OCI-M2 (cell line): ENCODE results near the gene TEX261.

Source experiments
- DNase-seq: peaks from one replicate; lab custom pipeline; 2025; ENCODE audit not compliant: unreplicated experiment; lab: John Stamatoyannopoulos, UW

TEX261 gene

DNA sequence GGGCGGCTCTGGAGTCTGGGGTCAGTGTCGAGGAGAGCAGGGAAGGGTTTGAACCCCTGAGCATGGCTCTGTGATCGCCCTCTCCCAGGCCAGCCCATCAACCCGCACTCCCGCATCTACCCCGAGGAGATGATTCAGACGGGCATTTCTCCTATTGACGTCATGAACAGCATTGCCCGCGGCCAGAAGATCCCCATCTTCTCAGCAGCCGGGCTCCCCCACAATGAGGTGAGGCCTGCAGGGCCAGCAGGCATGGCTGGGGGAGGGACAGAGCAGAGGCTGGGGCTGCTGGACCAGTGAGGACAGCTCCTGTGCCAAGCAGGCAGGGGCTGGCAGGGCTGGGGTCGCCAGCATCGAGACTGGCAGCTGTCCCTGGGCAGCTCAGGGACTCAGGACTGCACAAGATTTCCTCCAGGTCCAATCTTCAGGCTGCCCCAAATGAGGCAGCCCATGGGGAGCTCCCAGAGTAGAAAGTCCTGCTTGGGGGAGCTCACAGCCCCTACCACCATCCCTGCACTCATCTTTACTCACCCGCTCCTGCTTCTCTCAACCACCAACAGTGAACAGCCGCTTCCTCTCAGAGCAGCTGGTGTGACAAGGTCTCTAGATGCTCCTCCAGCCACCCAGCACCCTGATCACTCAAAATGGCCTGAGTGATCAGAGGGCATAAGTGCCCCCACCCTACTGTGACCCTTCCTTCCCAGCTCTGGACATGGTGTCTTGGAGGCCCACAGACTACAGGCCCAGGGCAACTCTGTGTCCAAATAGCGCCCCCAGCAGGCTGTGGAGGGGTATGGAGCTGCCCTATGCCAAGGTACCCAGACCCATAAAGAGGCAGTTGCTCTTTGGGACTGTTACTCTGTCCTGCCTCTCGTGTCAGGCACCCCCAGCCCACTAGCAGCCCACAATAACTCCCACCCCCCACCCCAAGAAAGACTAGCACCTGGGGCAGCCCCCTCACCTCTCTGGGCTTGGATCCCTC lies 34.5 kb downstream of the TEX261 start:
- DNase-seq: no peak

DNA sequence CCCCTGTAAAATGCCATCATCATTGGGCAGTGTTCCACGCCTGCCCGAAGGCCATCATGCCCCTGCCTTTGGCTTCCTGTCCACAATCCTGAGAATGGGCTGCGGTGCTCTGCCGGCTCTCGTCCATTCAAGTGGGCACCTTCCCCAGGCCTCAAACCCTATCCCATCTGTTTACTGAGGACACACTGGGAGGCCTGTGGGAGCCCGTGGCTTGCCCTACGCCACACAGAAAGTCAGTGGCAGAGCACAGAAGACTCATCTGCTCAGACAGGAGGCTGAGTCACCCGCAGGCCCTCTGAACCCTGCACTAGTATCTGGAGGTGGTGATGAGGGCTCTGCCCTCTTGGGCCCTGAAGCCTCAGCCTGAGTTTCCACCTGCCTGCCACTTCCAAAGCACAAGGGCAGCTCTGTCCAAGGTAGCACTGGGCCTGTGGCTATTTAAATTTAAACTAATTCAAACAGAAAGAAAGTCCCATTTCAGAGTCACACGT lies 35.4 kb downstream of the TEX261 start:
- no peak for DNase-seq

DNA sequence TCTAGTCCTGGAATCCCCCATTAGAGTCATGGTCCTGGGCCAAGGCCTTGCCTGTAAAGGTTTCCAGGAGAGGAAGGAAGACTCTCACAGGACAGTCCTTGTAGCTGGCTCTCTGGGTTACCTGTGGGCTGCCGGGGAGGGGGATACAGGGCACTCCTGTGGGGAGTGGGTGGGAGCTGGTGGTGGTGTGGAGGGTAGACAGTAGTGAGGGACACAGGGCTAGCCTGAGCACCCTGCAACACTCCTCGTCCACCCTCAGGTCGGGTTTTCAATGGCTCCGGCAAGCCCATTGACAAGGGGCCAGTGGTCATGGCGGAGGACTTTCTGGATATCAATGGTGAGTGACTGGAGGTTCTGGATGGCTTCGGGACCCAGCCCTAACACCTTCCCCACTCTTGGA lies 35.9 kb downstream of the TEX261 start:
- no peak for DNase-seq

DNA sequence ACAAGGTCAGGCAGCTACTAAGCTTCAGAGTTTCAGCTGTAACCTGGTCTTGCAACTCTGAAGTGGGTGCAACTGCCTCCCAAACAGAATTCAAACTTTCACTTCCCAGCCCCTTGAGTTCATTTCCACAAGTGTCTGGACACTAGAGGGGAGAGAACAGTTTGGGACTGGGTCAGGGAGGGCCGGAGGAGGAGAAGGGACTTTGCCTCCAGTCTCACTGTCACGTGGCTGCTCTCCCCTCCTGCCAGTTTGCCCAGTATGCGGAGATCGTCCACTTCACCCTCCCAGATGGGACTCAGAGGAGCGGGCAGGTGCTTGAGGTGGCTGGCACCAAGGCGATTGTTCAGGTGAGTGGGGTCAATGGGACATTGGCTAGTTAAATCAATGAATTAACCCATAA lies 36.9 kb downstream of the TEX261 start:
- no peak for DNase-seq

DNA sequence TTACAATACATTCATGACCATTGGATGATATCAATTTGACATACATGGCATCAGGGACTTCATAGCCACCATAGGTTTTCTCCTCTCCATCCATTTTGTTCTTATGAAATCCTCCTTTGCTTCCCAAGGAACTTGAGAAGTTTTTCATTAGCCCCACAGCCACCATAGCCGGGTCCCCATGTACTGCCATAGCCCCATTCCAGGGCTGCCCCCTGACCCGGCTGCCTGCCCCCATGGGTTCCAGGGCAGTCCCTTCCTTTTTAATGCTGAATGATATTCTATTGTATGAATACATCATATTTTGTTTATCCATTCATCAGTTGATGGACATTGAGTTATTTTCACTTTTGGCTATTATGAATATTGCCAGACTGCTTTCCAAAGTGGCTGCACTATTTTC lies 38.5 kb downstream of the TEX261 start:
- DNase-seq: no peak

DNA sequence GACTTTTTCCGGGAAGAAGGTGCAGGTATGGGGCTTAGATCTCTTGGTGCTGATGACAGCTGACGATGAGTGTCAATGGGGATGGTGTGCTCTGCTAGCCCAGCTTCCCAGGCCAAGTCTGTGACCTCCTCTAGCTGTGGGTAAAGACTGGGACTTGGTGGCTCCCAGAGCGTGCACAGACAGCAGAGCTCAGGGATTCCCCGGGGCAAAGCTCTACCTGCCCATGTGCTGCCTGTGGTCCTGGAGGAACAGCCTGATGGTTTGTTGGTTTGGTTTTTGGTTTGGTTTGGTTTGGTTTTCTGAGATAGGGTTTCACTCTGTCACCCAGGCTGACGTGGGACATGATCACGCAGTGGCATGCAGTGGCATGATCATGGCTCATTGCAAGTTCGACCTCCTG lies 39.8 kb downstream of the TEX261 start:
- no peak for DNase-seq

DNA sequence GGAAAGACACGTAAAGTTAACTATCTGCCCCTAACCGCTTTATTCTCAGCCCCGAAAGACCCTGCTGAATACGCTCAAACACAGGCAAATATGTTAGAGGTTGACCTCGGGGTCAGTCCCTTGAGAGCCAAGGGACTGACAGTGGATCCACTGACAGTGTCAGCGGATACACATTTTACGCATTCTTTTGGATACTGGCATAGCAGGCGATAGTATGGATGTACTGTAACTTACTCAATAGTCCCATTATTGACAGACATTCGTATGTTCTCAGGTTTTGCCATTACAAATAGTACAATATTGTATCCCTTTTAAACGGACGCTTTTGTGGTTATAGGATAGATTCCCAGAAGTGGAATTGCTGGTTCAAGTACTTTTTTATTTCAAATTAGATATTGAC lies 45.6 kb downstream of the TEX261 start:
- DNase-seq: no peak

DNA sequence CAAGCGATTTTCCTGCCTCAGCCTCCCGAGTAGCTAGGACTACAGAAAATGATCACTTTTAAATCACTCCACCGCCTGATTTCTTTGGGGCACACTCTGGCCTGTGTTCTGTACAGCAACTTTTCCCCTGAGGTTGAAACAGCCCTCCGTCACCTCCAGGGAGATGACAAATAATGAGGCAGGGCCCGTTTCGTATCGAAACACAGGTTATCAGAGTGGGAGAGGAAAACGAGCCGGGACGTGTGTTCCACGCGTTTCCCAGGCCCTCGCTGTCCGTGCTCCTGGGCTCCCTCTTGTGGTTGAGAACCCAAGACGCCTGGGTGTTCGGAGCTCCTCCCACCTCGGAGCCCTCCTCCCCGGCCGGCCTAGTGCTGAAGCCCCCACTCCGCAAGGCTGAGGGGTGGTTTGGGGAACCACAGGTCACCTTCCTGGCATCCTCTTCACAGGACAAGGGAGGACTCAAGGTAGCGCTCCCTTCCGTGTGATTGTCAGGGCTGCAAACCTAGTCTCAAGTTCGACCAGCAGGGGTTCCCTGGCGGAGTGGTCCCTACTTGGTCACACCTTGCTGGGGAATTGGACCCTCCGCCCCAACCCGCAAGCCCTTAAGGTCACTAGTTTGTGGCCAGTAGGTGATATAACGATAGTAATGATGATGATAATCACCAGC lies 46.2 kb downstream of the TEX261 start:
- no peak for DNase-seq

DNA sequence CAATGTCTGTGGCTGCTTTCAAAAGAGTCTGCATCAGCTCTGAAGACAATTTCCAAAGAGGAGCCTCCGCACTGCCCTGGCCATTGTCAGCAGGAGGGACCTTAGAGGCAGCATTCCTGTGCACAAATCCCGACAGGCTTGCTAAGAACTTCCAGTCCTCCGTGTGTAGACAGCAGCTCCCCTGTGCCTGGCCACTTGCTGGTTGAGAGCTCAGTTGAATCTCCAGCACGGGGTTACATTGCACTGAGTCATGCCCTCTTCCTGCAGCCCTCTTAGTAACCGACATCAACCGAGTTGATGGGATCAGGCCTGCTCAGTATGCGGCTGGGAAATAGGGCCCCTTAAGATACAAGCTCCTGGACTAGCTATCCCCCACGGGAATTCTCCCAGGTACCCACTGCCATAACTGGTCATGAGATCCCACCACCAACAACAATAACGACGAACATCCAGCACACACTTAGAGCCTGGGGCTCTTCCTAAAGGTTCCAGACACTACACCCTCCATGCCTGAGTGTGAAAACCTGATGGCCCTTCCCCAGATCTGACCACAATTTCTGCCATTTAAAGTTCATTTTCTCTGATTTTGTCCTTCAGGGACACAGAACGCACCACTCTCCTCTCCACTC lies 47.0 kb downstream of the TEX261 start:
- no peak for DNase-seq

DNA sequence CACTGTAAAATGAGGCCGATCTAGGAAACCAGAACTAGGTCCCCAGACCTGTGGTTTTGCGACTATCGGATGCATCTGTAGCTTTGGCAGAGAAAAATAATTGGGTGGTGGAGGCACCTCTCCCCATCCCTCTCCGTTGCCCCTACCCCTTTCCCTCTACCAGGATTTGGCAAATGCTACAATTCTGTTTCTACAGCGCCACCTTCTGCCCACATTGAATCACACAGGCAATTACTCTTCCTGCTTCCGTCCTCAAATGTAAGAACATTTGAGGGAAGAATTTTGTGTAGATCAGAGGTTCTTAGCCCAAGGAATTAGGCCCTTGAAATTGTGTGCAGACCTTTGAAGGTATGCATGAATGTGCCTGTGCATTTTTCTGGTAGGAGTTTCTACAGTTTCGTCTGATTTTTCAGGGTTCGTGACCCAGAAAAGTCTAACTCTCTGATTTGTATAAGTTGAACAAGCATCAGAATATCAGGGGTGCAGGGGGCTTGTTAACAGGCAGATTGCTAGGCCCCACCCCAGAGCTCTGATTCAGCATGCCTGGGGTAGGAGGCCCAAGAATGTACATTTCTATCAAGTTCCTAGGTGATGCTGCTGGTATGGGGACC lies 47.7 kb downstream of the TEX261 start:
- no peak for DNase-seq

DNA sequence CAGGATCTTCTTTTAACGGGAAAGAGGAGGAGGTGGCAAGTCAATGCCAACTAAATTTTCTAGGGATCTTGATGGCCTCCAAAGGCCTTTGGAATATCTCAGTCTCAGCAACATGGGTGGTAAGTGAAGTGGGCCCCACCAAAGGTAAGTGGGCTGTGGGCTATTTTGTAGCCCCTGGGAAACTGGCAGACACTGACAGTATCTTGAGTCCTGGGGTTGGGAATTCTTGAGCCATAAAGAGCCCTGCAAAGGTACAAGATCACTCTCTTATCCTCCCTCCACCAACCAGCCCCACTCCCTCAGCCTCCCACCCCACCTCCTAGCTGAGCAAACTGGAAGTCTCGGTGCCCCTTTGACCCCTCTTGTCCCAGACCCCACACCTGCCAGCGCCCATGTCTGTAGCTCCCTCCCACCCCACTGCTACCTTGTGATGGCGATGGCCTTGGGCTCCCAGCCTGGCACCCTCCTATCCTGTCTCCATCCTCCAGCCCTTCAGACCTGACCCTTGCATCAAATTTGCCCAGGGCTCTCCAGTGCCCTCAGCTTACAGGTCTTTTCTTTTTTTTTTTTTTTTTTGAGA lies 50.5 kb downstream of the TEX261 start:
- DNase-seq: no peak

DNA sequence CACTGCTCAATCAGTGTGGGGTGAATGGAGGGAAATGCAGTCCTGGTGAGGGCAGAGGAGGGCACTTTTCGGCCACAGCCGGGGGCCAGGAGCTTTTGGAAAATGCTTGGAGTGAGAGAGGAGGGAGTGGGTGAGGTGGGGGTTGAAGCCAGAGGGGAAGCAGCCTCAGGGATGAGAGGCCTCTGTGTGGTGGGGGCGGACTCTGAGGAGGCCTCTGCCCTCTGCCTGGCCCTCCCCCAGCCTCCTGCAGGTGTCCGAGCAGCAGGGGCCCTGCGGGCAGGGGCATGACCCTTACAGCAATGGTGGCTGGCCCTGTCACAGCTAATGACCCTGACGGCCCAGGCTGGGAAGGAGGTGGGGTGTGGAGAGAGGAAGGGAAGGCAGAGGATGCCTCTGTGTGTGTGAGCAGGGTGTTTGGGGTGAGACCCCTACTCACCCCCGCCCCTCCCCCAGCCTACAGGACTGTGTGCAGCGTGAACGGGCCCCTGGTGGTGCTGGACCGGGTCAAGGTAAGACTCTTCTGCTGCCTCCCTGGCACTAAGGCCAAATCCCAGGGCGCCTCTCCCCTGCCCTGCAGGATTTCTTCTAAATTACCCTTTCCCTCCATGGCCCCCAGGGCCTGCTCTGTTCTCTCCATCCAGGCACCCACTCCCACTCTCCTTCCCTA lies 51.3 kb downstream of the TEX261 start:
- no peak for DNase-seq

DNA sequence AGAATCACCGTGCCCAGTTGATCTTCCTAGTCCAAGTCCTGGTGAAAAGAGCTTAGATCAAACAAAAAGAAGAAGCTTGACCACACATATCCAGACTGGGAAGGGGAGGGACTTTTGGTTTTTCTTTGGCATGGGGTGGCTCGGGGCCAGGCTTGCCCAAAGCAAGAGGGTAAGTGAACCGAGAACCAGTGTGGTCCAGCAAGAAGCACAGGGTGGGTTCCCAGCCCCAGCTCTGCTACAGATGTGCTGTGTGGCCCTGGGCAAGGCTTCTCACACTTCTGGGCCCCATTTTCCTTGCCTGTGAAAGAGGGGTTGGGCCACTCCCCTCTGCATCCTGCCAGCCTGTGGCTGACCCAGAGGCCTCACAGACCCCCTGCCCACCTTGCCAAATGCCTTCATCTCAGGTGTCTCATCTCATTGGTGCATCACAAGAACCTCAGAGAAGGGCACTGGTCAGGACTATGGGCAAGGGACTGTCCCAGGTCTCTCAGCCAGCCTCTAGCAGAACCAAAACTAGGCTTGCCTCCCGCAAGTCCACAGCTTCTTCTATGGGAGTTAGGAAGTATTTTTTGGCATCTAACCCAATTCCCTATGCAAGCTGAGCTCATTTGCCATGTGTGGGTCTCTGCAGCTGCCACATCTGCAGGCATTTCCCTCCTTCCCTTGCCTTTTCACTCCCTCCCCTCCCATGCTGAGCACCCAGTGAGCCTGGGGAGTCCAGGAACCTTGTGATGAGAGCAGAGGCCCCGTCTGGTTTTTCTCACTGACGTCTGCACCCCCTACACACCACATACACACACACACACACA lies 52.1 kb downstream of the TEX261 start:
- DNase-seq: no peak

DNA sequence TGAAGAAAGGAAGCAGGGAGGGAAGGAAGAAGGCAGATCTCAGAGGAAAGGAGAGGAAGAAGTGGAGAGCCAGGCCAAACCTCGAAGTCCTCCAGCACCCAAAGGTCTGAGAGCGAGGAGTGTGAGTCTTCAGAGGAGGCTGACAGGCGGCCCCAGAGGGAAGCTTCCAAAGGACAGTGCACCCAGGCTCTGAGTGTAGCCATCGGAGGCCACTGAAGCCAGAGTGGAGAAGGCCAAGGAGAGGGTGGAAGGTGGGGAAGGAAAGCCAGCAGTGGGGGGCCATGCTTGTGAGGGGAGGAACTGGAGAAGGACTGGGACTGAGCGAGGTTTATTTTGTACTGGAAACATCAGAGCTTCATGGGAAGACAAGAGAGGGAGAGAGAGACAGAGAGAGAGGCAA lies 53.0 kb downstream of the TEX261 start:
- DNase-seq: no peak

DNA sequence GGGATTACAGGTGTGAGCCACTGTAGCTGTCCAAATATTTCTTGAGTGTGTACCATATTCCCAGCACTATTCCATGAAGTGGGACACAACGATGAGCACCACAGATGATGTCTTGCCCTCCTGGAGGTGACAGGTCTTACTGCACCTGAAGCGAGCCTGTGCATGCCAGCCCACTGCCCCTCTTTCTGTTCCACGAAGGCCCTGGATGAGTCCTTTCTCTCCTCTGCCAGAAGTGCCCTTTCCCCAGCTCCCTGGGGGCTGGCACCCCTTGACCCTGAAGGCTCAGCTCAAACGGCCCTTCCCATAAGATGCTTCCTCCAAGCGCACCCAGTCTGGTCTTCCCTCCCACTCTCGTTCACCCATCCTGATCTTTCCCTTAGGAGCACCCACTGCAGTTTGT lies 53.5 kb downstream of the TEX261 start:
- no peak for DNase-seq

DNA sequence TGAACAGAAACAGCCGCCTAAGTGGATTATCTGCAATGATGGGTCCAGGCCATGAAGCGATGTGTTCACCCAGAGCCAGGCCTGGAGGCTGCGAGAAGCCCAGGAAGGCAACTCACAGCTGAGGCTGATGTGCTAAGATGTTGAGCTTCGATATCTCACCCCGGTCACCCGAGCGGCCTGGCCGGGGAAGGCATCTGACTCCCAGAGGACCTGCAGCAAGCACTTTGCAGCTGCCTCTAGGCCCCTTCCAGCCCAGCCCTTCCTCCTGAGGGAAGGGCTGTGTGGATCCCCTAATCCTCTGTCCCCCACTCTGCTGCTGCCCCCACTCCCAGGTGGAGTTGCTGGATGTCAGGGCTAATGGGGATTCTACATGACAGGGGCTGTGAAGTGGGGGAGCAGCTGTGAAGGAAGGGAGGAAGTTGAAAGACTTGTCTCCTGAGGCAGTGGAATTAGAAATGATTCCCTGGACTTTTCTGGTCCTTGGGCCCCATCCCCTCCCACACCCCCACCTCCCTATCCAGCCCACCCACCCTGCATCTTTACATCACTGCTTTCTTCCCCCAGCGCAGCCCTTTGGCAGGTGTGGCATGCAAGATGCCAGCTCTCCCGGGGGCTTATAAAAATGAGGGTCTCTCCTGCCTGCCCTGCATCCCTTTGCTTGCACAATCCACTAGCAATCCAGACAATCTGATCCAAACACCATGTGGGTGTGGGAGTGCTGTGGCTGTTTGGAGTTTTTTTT lies 54.7 kb downstream of the TEX261 start:
- DNase-seq: no peak

DNA sequence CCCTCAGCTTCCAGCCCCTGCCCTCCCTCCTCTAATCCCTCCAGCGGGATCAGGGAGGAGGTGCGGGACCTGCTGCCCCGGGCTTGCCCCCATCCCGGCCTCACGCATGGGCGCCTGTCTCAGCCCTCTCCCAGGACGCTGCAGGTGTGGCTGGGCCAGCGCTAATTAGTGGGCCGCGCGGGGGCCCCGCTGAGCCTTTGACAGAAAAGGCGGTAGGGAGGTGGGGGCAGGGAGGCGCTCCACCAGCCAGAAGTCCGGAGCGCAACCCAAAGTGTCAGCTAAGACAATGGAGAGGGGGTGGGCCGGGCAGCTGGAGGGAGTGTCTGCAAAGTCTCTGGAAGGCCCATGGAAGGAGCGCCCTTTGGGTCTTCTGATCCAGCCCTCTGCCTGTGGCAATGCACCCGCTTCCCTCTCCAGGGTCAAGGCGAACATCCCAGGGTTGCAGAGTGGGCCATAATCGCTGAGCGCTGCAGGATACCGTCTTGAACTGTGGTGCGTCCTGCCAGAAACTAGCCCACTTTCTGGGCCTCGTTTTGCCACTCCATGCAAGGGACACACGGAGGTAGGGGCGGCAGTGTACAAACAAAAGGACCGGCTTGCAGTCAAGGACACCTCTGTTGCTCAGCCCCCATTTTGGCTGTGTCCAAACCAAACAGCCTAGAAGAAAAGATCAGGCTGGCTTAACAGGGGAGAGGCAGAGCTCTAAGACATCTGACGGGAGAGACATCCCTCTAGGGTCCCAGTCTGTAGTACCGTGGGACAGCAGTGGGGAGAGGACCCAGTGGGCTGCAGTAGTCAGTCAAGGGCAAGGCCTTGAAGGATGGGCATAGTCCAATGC lies 55.5 kb downstream of the TEX261 start:
- DNase-seq: no peak

DNA sequence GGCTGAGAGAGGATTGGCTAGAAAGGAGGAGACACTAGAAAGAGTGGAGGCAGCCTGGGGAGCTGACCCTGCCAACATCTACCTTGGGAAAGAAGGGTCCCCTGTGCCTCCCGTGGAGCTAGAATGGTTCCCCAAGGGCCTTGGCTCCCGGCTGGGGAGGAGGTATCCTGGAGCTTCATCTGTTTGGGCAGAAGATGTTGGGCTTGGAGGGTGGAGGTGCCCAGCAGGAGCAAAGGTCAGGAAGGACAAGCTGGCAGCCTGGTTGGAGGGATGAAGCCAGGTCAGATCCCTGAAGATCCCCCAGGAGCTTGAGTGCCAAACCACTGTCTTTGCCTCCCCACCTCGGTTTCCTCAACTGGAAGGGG lies 56.1 kb downstream of the TEX261 start:
- DNase-seq: no peak
